GM18511 (cell line): ENCODE data around the gene IFNGR1.
A peak's percentile ranks its signal among the peaks of the same experiment; 100 is the strongest.

Experiments used
- ATAC-seq: cut with Tn5 transposase; IDR thresholded peaks from one replicate; pipeline ENCODE4 v1.9.1; 2021; ENCODE audit warnings: mild to moderate bottlenecking, moderate library complexity; ENCODE audit not compliant: unreplicated experiment

IFNGR1 gene

GRCh38 chr6:137181891-137182653 lies 37.1 kb downstream of the IFNGR1 start:
- ATAC-seq, result no peak

- no peak for ATAC-seq
These were observed 41.6 kb downstream of the IFNGR1 start for GRCh38 chr6:137177611-137178010.

GRCh38 chr6:137176729-137177128 lies 42.5 kb downstream of the IFNGR1 start:
- ATAC-seq, result no peak

GRCh38 chr6:137175868-137176245 lies 43.3 kb downstream of the IFNGR1 start:
- ATAC-seq, result no peak

GRCh38 chr6:137175157-137175867 lies 43.9 kb downstream of the IFNGR1 start:
- ATAC-seq, result no peak

GRCh38 chr6:137173501-137173900 lies 45.7 kb downstream of the IFNGR1 start, which contains the start of gene IL22RA2:
TSS of gene IL22RA2 (minus strand) at chr6:137173644. CDS start at chr6:137161749, 11,895 bp downstream.
- ATAC-seq, result no peak

- no peak for ATAC-seq
These were observed 46.3 kb downstream of the IFNGR1 start for GRCh38 chr6:137172734-137173431.

GRCh38 chr6:137171824-137172733 lies 47.1 kb downstream of the IFNGR1 start:
- peak; percentile 67 for ATAC-seq

- ATAC-seq, result no peak
These were observed 48.2 kb downstream of the IFNGR1 start for GRCh38 chr6:137171053-137171374.

- ATAC-seq, result no peak
These were observed 48.7 kb downstream of the IFNGR1 start for GRCh38 chr6:137170266-137171052.

GRCh38 chr6:137167702-137168377 lies 51.3 kb downstream of the IFNGR1 start:
- ATAC-seq, result no peak

- ATAC-seq, result no peak
These were observed 52.7 kb downstream of the IFNGR1 start for GRCh38 chr6:137166247-137167098.

GRCh38 chr6:137165375-137166246 lies 53.6 kb downstream of the IFNGR1 start:
- peak; percentile 70 for ATAC-seq

- no peak for ATAC-seq
These were observed 55.4 kb downstream of the IFNGR1 start for GRCh38 chr6:137163732-137164318.

- no peak for ATAC-seq
These were observed 56.4 kb downstream of the IFNGR1 start for GRCh38 chr6:137162692-137163306.

- no peak for ATAC-seq
These were observed 57.2 kb downstream of the IFNGR1 start for GRCh38 chr6:137161949-137162348.

- ATAC-seq, result no peak
These were observed 58.4 kb downstream of the IFNGR1 start for GRCh38 chr6:137160763-137161162.
